Stimulated activated CD4-positive, alpha-beta T cell treated with anti-CD3 and anti-CD28 coated beads, TNF-alpha, amount 100 ng/mL, for 4 hours (primary cell): ENCODE measurements around the gene FYB2.

Source experiments
- DNase-seq, 3 experiments: peaks; one replicate each; pipeline ENCODE4 v3.0.0-alpha.2; 2020; ENCODE audit warnings: low read depth in 3 of 3

Gene FYB2

GRCh38 chr1:56710646-56711045, 108.6 kb downstream of the FYB2 start:
- DNase-seq = no peak

- DNase-seq = no peak
These were observed 109.2 kb downstream of the FYB2 start for GRCh38 chr1:56709995-56710394.

- no peak for DNase-seq
These were observed 109.8 kb downstream of the FYB2 start for GRCh38 chr1:56709269-56709880.

GRCh38 chr1:56707379-56707778, 111.8 kb downstream of the FYB2 start:
- DNase-seq = no peak

- DNase-seq = no peak
These were observed 115.5 kb downstream of the FYB2 start for GRCh38 chr1:56703747-56704146.

- DNase-seq = no peak
These were observed 122.5 kb downstream of the FYB2 start for GRCh38 chr1:56696663-56697062.

GRCh38 chr1:56688522-56689026, 130.6 kb downstream of the FYB2 start:
- no peak for DNase-seq

- DNase-seq = no peak
These were observed 133.0 kb downstream of the FYB2 start for GRCh38 chr1:56686169-56686568.

DNA sequence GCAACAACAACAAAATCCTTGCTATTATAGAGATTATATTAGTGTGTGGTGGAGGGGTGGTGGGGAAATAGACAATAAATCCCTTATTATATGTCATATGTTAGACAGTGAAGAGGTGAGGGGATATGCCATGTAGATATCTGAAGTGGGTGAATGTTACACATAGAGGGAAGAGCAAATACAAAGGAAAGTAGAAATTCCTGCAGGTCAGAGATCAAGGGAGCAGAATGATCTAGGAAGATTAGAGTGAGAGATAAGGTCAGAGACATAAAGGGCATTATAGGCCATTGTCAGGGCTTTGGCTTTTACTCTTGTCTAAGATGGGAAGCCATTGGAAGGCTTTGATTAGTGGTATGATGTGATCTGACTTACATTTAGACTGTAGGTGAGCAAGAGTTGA, 135.6 kb downstream of the FYB2 start:
- no peak for DNase-seq

- no peak for DNase-seq
These were observed 142.6 kb downstream of the FYB2 start for GRCh38 chr1:56676571-56677035.

DNA sequence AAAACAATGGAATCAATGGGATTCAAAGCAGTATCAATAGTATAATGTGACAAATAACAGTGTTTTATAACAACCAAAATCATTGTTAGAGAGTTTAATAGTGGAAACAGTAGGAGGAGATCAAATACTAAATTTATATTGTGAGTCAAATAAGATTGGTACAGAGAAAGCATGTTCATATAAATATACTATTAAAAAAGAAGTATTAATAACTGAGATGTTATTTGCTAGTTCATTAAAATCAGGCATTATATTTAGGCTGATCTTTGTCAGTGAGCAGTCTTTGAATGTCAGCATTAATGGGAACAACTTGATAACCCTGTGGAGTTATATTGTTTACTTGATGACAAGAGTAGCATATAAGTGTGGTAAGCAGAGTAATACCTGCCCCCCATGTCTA, 143.4 kb downstream of the FYB2 start:
- DNase-seq = no peak

GRCh38 chr1:56672579-56672978, 146.6 kb downstream of the FYB2 start:
- no peak for DNase-seq

GRCh38 chr1:56671542-56671941, 147.7 kb downstream of the FYB2 start:
- no peak for DNase-seq

GRCh38 chr1:56671085-56671484, 148.1 kb downstream of the FYB2 start:
- DNase-seq = no peak

GRCh38 chr1:56670350-56670749, 148.9 kb downstream of the FYB2 start:
- no peak for DNase-seq
